H9 (cell line): ENCODE measurements around the gene AKAP14. TPM values are rescaled to one million over a fixed set of nuclear protein-coding genes. Genes with fewer than 3 reads are reported as not detected.
"Not testable (repeated sequence)": the region's sequence is repeated elsewhere in the genome, so short reads cannot be mapped to it uniquely, and the experiment has no call there.

Source experiments
- DNase-seq: peaks from one replicate; pipeline ENCODE4 v3.0.0-alpha.2; 2017
- H2AFZ ChIP-seq: one replicate; pipeline ENCODE4 v1.6.1; 2013; ENCODE audit warnings: mild to moderate bottlenecking, low read length, control low read depth, moderate library complexity
- H2AK5ac ChIP-seq: 2 replicates; pipeline ENCODE4 v1.6.1; 2013; ENCODE audit warnings: low read length, control low read depth, mixed read lengths; ENCODE audit not compliant: insufficient read length
- H2BK120ac ChIP-seq: one replicate; pipeline ENCODE4 v1.6.1; 2013; ENCODE audit warnings: low read depth, mild to moderate bottlenecking, low read length, control low read depth, inconsistent platforms; ENCODE audit not compliant: poor library complexity, severe bottlenecking
- H2BK12ac ChIP-seq: 2 replicates; pipeline ENCODE4 v1.6.1; 2013; ENCODE audit warnings: low read length, control low read depth, mixed read lengths, low read depth; ENCODE audit not compliant: insufficient read length
- H2BK15ac ChIP-seq: 2 replicates; pipeline ENCODE4 v1.6.1; 2013; ENCODE audit warnings: low read depth, low read length, control low read depth
- H2BK20ac ChIP-seq: one replicate; pipeline ENCODE4 v1.6.1; 2013; ENCODE audit warnings: low read depth, mild to moderate bottlenecking, low read length, control low read depth, inconsistent platforms; ENCODE audit not compliant: poor library complexity, severe bottlenecking
- H2BK5ac ChIP-seq: 2 replicates; pipeline ENCODE4 v1.6.1; 2013; ENCODE audit warnings: low read length, control low read depth, mixed read lengths; ENCODE audit not compliant: insufficient read length
- H3K14ac ChIP-seq: 2 replicates; pipeline ENCODE4 v1.6.1; 2013; ENCODE audit warnings: low read length, control low read depth; ENCODE audit not compliant: insufficient read depth
- H3K18ac ChIP-seq: 2 replicates; pipeline ENCODE4 v1.6.1; 2013; ENCODE audit warnings: low read depth, mild to moderate bottlenecking, mixed read lengths, low read length, control low read depth; ENCODE audit not compliant: insufficient read length
- H3K23ac ChIP-seq: 2 replicates; pipeline ENCODE4 v1.6.1; 2013; ENCODE audit warnings: low read length, control low read depth, mixed read lengths, low read depth; ENCODE audit not compliant: insufficient read length
- H3K23me2 ChIP-seq: 2 replicates; pipeline ENCODE4 v1.6.1; 2013; ENCODE audit warnings: low read depth, mild to moderate bottlenecking, mixed read lengths, low read length, control low read depth; ENCODE audit not compliant: insufficient read length, poor library complexity, severe bottlenecking
- H3K27ac ChIP-seq: 2 replicates; pipeline ENCODE4 v1.5.1; 2013; ENCODE audit warnings: low read length, control low read depth, mixed read lengths, low read depth; ENCODE audit not compliant: insufficient read length
- H3K27me3 ChIP-seq: 2 replicates; pipeline ENCODE4 v1.6.1; 2013; ENCODE audit warnings: low read length, control low read depth, inconsistent platforms; ENCODE audit not compliant: insufficient read depth
- H3K4ac ChIP-seq: 2 replicates; pipeline ENCODE4 v1.6.1; 2013; ENCODE audit warnings: low read depth, mild to moderate bottlenecking, control low read depth, inconsistent platforms, low read length, moderate library complexity
- H3K4me1 ChIP-seq: 2 replicates; pipeline ENCODE4 v1.6.1; 2013; ENCODE audit warnings: low read length, control low read depth, inconsistent platforms; ENCODE audit not compliant: insufficient read depth
- H3K4me2 ChIP-seq: 2 replicates; pipeline ENCODE4 v1.6.1; 2013; ENCODE audit warnings: low read length, control low read depth, mixed read lengths; ENCODE audit not compliant: insufficient read length, insufficient read depth
- H3K56ac ChIP-seq: 2 replicates; pipeline ENCODE4 v1.6.1; 2013; ENCODE audit warnings: low read depth, mild to moderate bottlenecking, mixed read lengths, low read length, control low read depth; ENCODE audit not compliant: insufficient read length
- H3K79me1 ChIP-seq: 2 replicates; pipeline ENCODE4 v1.6.1; 2013; ENCODE audit warnings: low read depth, mild to moderate bottlenecking, moderate library complexity, low read length, control low read depth, inconsistent platforms; ENCODE audit not compliant: insufficient read depth, poor library complexity, severe bottlenecking
- H3K79me2 ChIP-seq: 2 replicates; pipeline ENCODE4 v1.6.1; 2013; ENCODE audit warnings: low read length, control low read depth, inconsistent platforms; ENCODE audit not compliant: insufficient read depth
- H3K9ac ChIP-seq: 2 replicates; pipeline ENCODE4 v1.6.1; 2013; ENCODE audit warnings: low read length, control low read depth, mixed read lengths; ENCODE audit not compliant: insufficient read length; ENCODE audit errors: extremely low read depth
- H3K9me3 ChIP-seq: one replicate; pipeline ENCODE4 v1.6.1; 2013; ENCODE audit warnings: low read depth, low read length, inconsistent platforms; ENCODE audit not compliant: control insufficient read depth
- H3T11ph ChIP-seq: one replicate; pipeline ENCODE4 v1.6.1; 2013; ENCODE audit warnings: mild to moderate bottlenecking, low read length, control low read depth, inconsistent platforms
- H4K20me1 ChIP-seq: one replicate; pipeline ENCODE4 v1.6.1; 2013; ENCODE audit not compliant: control insufficient read depth, insufficient read length, insufficient read depth
- H4K5ac ChIP-seq: 2 replicates; pipeline ENCODE4 v1.6.1; 2013; ENCODE audit warnings: low read depth, mild to moderate bottlenecking, mixed read lengths, low read length, control low read depth; ENCODE audit not compliant: insufficient read length
- H4K8ac ChIP-seq: replicated peaks from 2 replicates; pipeline ENCODE4 v1.6.1; 2013; ENCODE audit warnings: low read length, control low read depth, mixed read lengths, low read depth; ENCODE audit not compliant: insufficient read length
- H4K91ac ChIP-seq: 2 replicates; pipeline ENCODE4 v1.6.1; 2013; ENCODE audit warnings: low read depth, mild to moderate bottlenecking, moderate library complexity, mixed read lengths, low read length, control low read depth; ENCODE audit not compliant: insufficient read length
- H3K27ac Mint-ChIP-seq, 3 experiments: 2 replicates in 2 of 3; 3 replicates in 1 of 3; pipeline ENCODE4 v1.8.0; 2020 to 2021; ENCODE audit warnings: mixed read lengths in 3 of 3, mild to moderate bottlenecking in 1 of 3, moderate library complexity in 1 of 3
- H3K27me3 Mint-ChIP-seq: 2 replicates; pipeline ENCODE4 v1.8.0; 2021; ENCODE audit warnings: low read depth, mild to moderate bottlenecking, moderate library complexity, mixed read lengths
- H3K36me3 Mint-ChIP-seq, 3 experiments: 2 replicates in 2 of 3; 3 replicates in 1 of 3; pipeline ENCODE4 v1.8.0; 2020 to 2021; ENCODE audit warnings: low read depth in 3 of 3, mixed read lengths in 3 of 3; ENCODE audit not compliant: insufficient read depth in 1 of 3
- H3K4me1 Mint-ChIP-seq, 2 experiments: 2 replicates each; pipeline ENCODE4 v1.8.0; 2020; ENCODE audit warnings: mixed read lengths in 2 of 2
- H3K4me3 Mint-ChIP-seq, 2 experiments: 2 replicates in 1 of 2; 3 replicates in 1 of 2; pipeline ENCODE4 v1.8.0; 2020 to 2021; ENCODE audit warnings: mild to moderate bottlenecking in 2 of 2, mixed read lengths in 2 of 2, moderate library complexity in 1 of 2
- H3K9me3 Mint-ChIP-seq, 2 experiments: 2 replicates in 1 of 2; 3 replicates in 1 of 2; pipeline ENCODE4 v1.8.0; 2020; ENCODE audit warnings: mild to moderate bottlenecking in 2 of 2, mixed read lengths in 2 of 2, moderate library complexity in 1 of 2
- WGBS: extraction: QIAGEN DNeasy Blood & Tissue Kit; methylation state at CpG from one replicate; pipeline ENCODE4 v1.1.7; 2013; ENCODE audit warnings: missing lambda C conversion rate, low lambda C conversion rate, mixed read lengths; ENCODE audit not compliant: insufficient read length; ENCODE audit errors: extremely low coverage; 5-methylcytosine and 5-hydroxymethylcytosine counted together
- total RNA-seq: library from RNA; stranded (reverse); gene quantifications from 2 replicates; pipeline ENCODE4 v1.2.1, GENCODE V29; 2021

The AKAP14 gene
- total RNA-seq, 1 experiment from 2014 or later: not detected

- H3K27ac ChIP-seq, H3K79me2 ChIP-seq, H3K27me3 Mint-ChIP-seq, H2BK12ac ChIP-seq, H3K4me3 Mint-ChIP-seq, H2AFZ ChIP-seq, H3K79me1 ChIP-seq, H3K4me1 ChIP-seq, H4K20me1 ChIP-seq, H4K5ac ChIP-seq, H3K4ac ChIP-seq, H3K9me3 ChIP-seq, H3K23me2 ChIP-seq, H3K18ac ChIP-seq, H2BK120ac ChIP-seq, H3K36me3 Mint-ChIP-seq, H3K27me3 ChIP-seq, H3K23ac ChIP-seq, H2BK20ac ChIP-seq, H2BK15ac ChIP-seq, H3K4me2 ChIP-seq, H4K8ac ChIP-seq, H3K4me1 Mint-ChIP-seq, H3T11ph ChIP-seq, H3K56ac ChIP-seq, H4K91ac ChIP-seq, H3K14ac ChIP-seq, DNase-seq, H2BK5ac ChIP-seq, H3K9ac ChIP-seq, H2AK5ac ChIP-seq: not testable (repeated sequence)
- no CpG with 5 or more reads among the region's 16 CpGs for WGBS
- peaks cover 35 to 52% of the 10 kb centered on the region in 2 experiments for H3K9me3 Mint-ChIP-seq
- peak overlapping the region in 1 of 3 experiments; percentile 44; a peak in 1 of 7 replicates for H3K27ac Mint-ChIP-seq
Measured at GRCh38 chrX:119891961-119892692, 3.6 kb upstream of the AKAP14 start.
